HG03095 (cell line): Measurements from ENCODE around the gene B3GALT4.
"Not testable (repeated sequence)": the region's sequence is repeated elsewhere in the genome, so short reads cannot be mapped to it uniquely, and the experiment has no call there.

Experiments used
- ATAC-seq: cut with Tn5 transposase; IDR thresholded peaks from one replicate; pipeline ENCODE4 v1.9.1; 2021; ENCODE audit warnings: moderate library complexity; ENCODE audit not compliant: unreplicated experiment

B3GALT4 gene

GRCh38 chr6:33271468-33272274 lies 5.3 kb upstream of the B3GALT4 start, which contains the start of the genes RPS18 and VPS52:
Gene RPS18 (plus strand): TSS chr6:33272075. CDS start chr6:33272120, 45 bp downstream.
Gene VPS52 (minus strand): TSS chr6:33271876. CDS start chr6:33271675, 201 bp downstream.
- ATAC-seq = peak; percentile 76

GRCh38 chr6:33272275-33273128 lies 4.4 kb upstream of the B3GALT4 start:
- no peak for ATAC-seq

DNA sequence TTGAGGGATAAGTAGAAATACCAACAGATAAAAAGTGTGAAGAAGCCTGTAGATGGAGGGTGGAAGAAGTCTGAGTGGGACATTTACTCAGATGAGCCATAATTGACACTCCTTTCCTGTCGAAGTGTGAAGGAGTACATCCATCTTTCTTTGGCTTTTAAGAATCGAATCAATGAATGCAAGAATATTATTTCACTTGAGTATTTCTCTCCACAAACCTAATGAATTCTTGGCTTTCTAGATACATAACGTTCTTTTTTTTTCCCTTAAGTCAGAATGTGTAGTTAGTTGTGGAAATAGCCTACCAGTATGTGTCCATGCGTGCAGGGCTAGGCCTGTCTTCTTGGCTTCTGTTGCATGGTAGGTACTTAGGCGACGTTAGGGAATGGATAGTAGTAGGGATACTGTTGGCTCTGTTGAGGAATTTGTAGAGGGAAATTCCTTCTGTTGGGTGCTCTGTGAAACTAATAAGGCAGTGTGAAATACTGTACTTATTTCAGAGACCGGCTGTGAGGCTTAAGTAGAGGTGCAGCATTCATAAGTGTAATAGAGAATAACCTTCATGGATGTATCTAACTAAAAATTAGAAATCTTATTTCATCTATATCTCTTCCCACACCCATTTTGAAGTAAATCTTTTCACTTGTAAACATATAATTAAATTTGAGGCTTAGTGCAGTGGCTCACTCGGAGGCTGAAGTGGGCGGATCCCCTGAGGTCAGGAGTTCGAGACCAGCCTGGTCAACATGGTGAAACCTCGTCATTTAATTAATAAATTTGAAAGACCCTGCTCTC lies 3.6 kb upstream of the B3GALT4 start:
- ATAC-seq = no peak

GRCh38 chr6:33273924-33274902 lies 2.7 kb upstream of the B3GALT4 start:
- no peak for ATAC-seq

DNA sequence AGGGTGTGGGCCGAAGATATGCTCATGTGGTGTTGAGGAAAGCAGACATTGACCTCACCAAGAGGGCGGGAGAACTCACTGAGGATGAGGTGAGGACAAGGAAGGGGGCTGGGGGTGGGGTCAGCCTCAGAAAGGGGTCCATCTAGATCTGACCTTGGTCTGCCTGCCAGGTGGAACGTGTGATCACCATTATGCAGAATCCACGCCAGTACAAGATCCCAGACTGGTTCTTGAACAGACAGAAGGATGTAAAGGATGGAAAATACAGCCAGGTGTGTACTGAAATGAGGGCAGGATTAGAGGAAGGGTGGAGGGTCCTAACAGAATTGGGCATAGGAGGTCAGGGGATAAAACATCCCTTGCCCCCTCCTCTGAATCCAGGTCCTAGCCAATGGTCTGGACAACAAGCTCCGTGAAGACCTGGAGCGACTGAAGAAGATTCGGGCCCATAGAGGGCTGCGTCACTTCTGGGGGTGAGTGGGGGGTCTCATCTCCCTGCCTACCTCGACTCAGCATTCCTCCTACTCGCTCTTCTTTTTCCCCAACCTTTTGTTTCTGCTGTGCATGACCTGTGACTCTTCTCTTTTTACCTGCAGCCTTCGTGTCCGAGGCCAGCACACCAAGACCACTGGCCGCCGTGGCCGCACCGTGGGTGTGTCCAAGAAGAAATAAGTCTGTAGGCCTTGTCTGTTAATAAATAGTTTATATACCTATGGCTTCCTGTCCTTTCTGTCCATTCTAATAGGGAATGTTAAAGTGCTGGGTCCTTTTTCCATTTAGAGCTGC lies 935 bp upstream of the B3GALT4 start:
- ATAC-seq = not testable (repeated sequence)

DNA sequence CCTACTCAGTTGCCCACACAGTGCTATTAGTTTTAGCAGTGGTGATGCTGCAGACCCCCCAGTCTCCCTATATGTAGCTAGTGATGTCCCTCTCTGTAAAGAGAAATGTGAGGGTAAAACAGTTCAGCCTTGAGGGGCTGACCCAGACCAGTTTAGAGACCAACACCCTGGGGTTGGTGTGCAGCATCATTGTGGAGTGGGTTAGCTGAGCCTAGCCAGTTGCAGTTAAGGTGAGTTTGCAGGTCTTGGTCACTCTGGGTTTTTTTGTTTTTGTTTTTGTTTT lies 401 bp upstream of the B3GALT4 start:
- no peak for ATAC-seq

- peak; percentile 17 for ATAC-seq
Observed at GRCh38 chr6:33277663-33278391, 904 bp downstream of the B3GALT4 start.

GRCh38 chr6:33278392-33278741 lies 1.4 kb downstream of the B3GALT4 start:
- no peak for ATAC-seq

DNA sequence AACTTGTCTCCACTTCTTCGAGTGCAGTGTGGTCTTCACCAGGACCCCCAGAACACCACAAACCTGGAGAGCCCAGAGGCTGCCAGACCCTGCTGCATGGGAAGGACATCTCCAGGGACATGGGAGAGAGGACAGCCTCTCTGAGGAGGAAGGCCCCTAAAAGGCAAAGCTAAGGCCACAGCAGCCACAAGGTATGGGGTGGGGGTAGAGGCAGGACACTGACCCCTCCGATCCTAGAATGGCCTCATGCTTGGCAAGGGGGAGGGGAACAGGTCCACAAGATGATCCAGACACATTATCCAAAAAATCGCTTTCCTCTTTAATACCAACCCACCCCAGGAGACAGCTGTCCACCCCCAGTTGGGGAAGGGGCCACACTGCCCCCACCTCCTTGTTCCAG lies 1.9 kb downstream of the B3GALT4 start:
- ATAC-seq = no peak

- no peak for ATAC-seq
Observed at GRCh38 chr6:33279257-33279695, 2.4 kb downstream of the B3GALT4 start.

DNA sequence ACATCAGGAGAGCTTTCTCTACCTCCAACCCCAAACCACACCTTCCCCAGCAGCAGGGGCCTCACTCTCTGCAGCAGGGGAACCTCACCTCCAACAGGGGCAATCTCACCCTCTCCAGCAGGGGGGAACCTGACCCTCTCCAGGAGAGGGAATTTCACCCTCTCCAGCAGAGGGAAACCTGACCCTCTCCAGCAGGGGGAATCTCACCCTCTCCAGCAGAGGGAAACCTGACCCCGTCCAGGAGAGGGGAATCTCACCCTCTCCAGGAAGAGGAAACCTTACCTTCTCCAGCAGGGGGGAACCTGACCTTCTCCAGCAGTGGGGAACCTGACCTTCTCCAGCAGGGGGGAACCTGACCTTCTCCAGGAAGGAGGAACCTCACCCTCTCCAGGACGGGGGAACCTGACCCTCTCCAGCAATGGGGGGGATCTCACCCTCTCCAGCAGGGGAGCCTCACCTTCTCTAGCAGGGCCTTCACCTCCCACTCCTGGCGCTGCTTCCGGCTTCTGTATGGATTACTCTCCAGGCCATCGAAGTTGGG lies 3.1 kb downstream of the B3GALT4 start:
- no peak for ATAC-seq

DNA sequence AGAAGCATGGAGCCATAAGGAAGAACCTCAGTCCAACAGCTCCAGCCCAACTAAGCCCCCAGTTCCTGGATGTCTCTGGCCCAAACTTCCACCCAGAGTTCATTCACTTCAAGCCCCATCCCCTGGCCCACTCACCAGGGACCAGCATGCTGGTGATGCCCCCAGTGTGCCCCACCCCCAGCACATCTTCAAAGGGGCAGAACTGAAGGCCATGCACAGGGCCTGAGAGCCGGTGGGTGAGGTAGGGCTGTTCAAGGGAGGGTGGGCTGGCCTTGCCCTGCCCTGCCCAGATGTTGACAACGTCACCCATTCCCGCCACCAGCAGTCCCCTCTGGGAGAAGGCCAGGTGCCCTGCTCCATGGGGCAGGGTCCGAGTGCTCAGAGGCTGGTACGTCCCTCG lies 3.6 kb downstream of the B3GALT4 start:
- no peak for ATAC-seq

DNA sequence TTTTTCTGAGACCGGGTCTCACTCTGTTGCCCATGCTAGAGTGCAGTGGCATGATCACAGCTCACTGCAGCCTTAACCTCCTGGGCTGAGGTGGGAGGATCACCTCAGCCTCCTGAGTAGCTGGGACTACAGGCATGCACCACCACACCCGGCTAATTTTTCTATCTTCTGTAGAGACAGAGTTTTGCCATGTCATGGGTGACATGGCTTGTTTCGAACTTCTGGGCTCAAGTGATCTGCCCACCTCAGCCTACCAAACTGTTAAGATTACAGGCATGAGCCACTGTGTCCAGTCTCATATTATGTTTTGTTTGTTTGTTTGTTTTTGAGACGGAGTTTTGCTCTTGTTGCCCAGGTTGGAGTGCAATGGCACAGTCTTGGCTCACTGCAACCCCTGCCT lies 8.3 kb downstream of the B3GALT4 start:
- ATAC-seq = not testable (repeated sequence)

- ATAC-seq = no peak
Observed at GRCh38 chr6:33286946-33287914, 10.3 kb downstream of the B3GALT4 start.

- no peak for ATAC-seq
Observed at GRCh38 chr6:33288141-33288920, 11.4 kb downstream of the B3GALT4 start.
